GM23248 (cell line): ENCODE data around the gene CCDC149.

Source experiments
- EZH2 ChIP-seq: fragments of 200-600 bp; sonication (generic); IDR thresholded peaks from 2 replicates; pipeline ENCODE4 v1.6.1; 2018; ENCODE audit warnings: antibody characterized with exemption, mild to moderate bottlenecking; ENCODE audit not compliant: insufficient read depth, poor library complexity, severe bottlenecking
- EZH2phosphoT487 ChIP-seq: fragments of 200-600 bp; sonication (generic); IDR thresholded peaks from 2 replicates; pipeline ENCODE4 v1.6.1; 2018; ENCODE audit warnings: antibody characterized with exemption, moderate library complexity, mild to moderate bottlenecking, low read depth; ENCODE audit not compliant: insufficient read depth

DNA sequence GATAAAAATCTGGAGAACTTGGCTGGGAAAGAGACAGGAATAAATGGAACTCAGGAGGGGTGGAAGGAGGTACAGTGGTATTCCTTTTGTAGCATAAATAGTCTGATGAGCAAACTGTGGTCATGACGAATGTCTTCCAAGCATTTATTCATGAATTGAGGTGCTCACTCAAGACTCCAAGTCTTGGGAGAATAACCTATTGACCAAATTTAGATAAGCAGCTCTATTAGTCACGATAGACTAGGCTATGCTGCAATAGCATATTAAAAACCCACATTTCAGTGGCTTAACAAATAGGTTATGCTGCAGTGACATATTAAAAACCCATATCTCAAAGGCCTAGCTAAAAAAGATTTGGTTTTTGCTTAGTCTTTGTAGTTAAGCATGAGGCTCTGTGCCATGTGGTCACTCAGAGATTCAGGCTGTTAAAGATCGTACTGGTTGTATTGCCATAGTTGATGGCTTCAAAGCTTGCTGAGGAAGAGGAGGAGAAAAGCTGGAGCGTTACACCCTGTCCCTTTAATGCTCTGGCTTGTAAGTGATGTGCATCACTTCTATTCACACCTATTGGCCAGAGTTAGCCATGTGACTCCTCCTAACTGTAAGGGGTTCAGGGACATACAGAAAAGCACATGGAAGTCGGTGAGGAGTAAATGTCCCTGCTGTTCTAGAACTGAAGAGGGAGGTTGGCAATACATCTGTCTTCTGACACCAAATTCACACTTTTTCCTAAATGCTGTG is 24.5 kb upstream of the CCDC149 start:
- TF ChIP-seq EZH2 (no peak), EZH2phosphoT487 (no peak)
